Coronary artery (tissue), 2 donors: ENCODE results near the gene FAM83F.

ENCODE experiments used
- DNase-seq: peaks from one replicate; pipeline ENCODE4 v3.0.0-alpha.2; 2017; ENCODE audit warnings: low spot score
- H3K27ac ChIP-seq, 2 donors: fragments of 200-600 bp; sonication (generic); one replicate each; pipeline ENCODE4 v1.5.1; 2016 to 2019
- H3K4me3 ChIP-seq: fragments of 200-600 bp; sonication (generic); 2 replicates; pipeline ENCODE4 v1.5.1; 2016; ENCODE audit warnings: mild to moderate bottlenecking, moderate library complexity
- CTCF ChIP-seq: fragments of 200-600 bp; sonication (generic); IDR thresholded peaks from one replicate; pipeline ENCODE4 v1.5.1; 2019; ENCODE audit warnings: antibody characterized with exemption

Gene FAM83F

GRCh38 chr22:39979048-39979447 lies 15.7 kb upstream of the FAM83F start:
- H3K4me3 ChIP-seq: no peak overlapping the region
- no peak for TF ChIP-seq CTCF
- DNase-seq: no peak
- no peak overlapping the region for H3K27ac ChIP-seq

GRCh38 chr22:39979458-39979857 lies 15.3 kb upstream of the FAM83F start:
- TF ChIP-seq CTCF: no peak

GRCh38 chr22:39980596-39980995 lies 14.2 kb upstream of the FAM83F start:
- H3K27ac ChIP-seq: no peak overlapping the region
- TF ChIP-seq CTCF: no peak
- no peak for DNase-seq
- H3K4me3 ChIP-seq: no peak overlapping the region

More at GRCh38 chr22:39979458-39979857, 15.3 kb upstream of the FAM83F start:
- Histone ChIP-seq H3K27ac (no peak overlapping the region), H3K4me3 (no peak overlapping the region)
- no peak for DNase-seq

- TF ChIP-seq CTCF: no peak
- DNase-seq: no peak
- Histone ChIP-seq H3K4me3 (no peak overlapping the region), H3K27ac (no peak overlapping the region)
Measured at GRCh38 chr22:39983346-39983745, 11.4 kb upstream of the FAM83F start.

GRCh38 chr22:39984006-39984405 lies 10.7 kb upstream of the FAM83F start:
- H3K4me3 ChIP-seq: no peak overlapping the region
- no peak overlapping the region for H3K27ac ChIP-seq
- DNase-seq: no peak
- no peak for TF ChIP-seq CTCF

- Histone ChIP-seq H3K4me3 (no peak overlapping the region), H3K27ac (no peak overlapping the region)
- no peak for TF ChIP-seq CTCF
- DNase-seq: no peak
Measured at GRCh38 chr22:39984746-39985145, 10.0 kb upstream of the FAM83F start.

GRCh38 chr22:39985383-39986035 lies 9.2 kb upstream of the FAM83F start:
- no peak overlapping the region for H3K4me3 ChIP-seq
- no peak for TF ChIP-seq CTCF
- H3K27ac ChIP-seq: no peak overlapping the region
- DNase-seq: no peak
